NCI-H128 (cell line): ENCODE measurements around the gene ADAMTS14.
"Not testable (repeated sequence)": the region's sequence is repeated elsewhere in the genome, so short reads cannot be mapped to it uniquely, and the experiment has no call there.

Source experiments
- DNase-seq: peaks from one replicate; lab custom pipeline; 2025; ENCODE audit not compliant: unreplicated experiment; lab: John Stamatoyannopoulos, UW

The ADAMTS14 gene

GRCh38 chr10:70657041-70657440 is 15.3 kb upstream of the ADAMTS14 start:
- DNase-seq, result no peak

- no peak for DNase-seq
These were observed 13.6 kb upstream of the ADAMTS14 start for GRCh38 chr10:70658582-70659136.

DNA sequence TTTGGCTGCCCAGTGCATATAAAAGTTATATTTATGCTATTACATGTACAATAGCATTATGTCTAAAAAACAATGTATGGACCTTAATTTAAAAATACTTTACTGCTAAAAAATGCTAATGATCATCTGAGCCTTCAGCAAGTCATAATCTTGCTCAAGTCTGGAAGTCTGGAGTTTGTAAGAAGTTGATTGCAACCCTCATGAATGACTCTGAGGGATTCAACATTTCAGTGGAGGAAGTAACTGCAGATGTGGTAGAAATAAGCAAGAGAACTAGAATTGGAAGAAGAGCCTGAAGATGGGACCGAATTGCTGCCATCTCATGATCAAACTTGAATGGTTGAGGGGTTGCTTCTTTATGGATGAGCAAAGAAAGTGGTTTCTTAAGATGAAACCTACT is 13.0 kb upstream of the ADAMTS14 start:
- DNase-seq, result no peak

GRCh38 chr10:70660722-70661121 is 11.6 kb upstream of the ADAMTS14 start:
- no peak for DNase-seq

DNA sequence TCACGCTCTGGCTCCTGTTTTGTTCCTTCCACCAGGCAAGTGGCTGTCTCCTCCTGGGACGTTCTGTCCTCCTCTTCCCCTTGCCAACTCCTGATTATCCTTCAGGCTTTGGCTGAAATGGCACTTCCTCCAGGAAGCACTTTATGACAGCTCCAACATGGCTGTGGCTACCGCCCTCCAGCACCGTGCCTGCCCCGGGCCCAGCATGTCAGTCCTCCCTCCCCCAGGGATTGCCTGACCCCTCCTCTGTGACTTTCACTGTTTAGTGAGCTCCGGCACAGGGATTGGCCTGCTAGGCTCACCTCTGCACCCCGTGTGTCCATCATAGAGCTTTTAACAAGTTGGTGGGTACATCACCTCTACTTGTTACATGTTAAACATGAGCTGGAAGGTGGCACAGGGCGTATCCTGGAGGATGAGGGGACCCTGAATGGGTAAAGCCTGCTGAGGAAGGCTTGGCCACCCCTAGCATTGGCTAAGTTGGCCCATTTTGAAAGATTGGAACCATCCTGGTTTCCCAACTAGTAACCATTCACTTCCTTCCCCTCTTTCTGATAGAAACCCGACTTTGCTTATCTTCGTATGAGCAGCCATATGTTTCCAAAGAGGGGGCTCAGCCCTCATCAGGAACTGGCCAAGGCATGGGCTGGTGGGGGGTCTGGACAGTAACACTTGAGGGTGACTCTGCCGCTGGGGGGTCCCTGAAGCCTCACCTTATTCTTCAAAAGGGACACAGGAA is 10.5 kb upstream of the ADAMTS14 start:
- DNase-seq, result no peak

DNA sequence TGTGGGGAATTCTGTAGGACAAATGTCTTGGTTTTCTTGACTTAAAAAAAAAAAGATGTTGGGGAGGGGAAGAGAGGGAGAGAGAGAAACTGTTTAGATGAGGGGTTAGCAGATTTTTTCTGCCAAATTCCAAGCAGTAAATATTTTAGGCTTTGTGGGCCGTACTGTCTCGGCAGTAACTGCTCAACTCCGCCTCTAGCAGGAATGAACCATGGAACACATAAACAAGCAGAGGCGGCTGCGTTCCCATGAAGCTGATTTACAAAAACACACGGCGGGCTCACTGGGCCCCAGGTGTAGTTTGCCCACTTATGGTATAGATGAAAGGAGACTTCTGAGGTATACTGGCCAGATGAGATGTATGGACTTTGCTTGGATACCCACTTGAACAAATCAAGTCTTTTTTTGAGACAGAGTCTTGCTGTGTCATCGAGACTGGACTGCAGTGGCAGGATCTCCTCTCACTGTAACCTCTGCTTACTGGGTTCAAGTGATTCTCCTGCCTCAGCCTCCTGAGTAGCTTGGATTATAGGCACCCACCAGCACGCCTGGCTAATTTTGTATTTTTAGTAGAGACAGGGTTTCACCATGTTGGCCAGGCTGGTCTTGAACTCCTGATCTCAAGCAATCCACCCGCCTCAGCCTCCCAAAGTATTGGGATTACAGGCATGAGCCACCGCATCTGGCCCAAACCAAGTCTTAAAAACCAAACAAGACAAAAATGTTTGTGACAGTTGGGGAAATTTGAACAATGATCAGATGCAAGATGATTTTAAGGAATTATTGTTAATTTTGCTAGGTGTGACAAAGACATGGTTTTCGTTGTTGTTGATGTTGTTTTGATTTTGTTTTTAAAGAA is 9.7 kb upstream of the ADAMTS14 start:
- no peak for DNase-seq

- DNase-seq, result not testable (repeated sequence)
These were observed 8.6 kb upstream of the ADAMTS14 start for GRCh38 chr10:70663458-70664409.

DNA sequence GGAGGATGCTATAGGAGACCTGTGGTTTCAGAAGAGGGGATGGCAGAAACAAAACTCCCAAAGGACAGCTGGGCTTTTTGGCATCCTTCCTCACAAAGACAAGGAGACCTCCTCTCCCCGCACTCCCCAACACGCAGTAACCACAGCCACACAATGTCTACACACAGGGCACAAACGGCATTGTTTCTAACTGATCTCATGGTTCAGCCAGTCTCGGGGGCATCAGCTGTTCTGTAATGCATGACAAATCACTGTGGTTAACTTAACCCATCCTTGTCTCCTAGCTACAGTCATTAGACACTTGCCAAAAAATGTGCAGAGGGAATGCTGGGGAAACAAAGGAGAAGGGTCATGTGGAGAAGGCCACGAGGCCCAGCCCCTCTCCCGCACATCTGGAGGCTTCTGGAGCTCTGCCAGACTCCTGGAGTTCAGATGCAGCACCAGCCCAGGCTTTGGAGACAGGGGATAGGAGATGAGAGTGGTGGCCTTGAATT is 7.6 kb upstream of the ADAMTS14 start:
- DNase-seq, result no peak

DNA sequence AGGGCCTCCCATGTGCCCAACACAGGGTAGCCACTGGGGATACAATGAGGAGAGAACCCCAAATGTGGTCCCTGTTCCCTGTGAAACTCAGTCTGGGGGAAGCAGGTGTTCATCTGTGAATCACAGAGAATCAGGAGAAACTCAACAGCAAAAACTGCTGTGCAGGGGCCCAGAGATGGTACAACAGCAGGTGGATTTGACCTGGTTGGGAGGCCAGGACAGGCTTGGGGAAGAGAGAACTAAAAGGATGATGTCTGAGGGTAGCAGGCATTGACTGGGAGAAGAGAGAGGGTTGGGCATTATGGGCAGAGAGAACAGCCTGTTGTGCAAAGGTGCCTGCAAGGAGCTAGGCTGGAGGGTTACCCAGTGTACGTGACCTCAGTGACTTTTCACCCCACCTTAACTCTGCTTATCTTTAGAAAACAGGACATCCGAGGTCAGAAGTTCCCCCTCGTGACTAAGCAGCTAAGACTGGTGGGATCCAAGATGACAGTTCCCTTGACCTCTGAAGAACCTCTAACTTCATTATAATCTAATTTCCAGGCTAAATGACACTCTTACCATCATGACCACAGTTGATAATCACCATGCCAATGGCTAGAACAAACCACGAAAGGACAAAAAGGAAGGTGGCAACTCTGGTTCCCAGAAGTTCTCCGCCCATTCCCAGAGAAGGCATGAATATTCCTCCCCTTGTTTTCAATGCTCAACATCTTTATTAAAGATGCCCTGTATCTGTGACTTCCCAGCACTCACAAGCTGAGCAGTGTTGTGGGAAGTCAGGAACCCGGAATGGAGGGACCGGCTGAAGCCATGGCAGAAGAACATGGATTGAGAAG is 5.1 kb upstream of the ADAMTS14 start:
- DNase-seq, result no peak

DNA sequence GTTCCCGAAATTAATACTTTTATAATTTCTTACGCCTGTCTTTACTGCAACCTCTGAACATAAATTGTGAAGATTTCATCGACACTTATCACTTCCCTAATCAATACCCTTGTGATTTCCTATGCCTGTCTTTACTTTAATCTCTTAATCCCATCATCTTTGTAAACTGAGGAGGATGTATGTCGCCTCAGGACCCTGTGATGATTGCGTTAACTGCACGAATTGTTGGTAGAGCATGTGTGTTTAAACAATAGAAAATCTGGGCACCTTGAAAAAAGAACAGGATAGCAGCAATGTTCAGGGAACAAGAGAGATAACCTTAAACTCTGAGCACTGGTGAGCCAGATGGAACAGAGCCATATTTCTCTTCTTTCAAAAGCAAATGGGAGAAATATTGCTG is 4.5 kb upstream of the ADAMTS14 start:
- not testable (repeated sequence) for DNase-seq

DNA sequence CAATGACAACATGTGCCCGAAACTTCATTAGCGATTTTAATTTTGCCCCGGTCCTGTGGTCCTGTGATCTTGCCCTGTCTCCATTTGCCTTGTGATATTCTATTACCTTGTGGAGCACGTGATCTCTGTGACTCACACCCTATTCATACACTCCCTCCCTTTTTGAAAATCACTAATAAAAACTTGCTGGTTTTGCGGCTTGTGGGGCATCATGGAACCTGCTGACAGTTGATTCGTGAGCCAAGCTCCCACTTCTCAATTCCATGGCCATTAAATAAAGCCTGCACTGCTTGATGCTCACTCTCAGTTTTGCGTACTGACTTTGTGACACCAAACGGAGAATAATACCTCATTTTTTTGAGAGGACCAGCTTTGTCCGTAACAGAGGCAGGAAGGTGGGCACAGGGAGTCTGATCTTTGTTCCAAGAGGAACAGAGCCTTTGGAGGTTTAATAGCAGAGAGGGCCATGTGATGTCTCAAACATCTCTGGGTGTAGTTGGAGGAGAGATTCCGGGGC is 3.8 kb upstream of the ADAMTS14 start:
- no peak for DNase-seq

DNA sequence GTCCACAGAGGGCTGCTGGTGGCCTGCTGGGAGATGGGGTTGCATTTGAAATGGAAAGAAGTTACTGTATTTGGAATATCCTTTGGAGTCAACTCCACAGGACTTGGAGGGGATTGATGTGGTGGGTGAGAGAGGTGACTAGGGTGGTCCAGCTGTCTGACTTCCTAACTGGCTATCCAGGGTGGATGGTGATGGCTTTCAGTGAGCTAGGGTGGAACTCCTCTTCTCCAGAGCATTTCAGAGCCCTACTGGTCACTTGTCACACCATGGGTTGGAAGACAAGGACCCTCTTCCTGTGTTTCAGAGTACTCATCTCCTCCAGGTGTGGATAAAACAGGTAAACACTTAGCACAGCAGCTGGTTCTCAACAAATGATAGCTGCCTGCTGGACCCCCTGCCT is 3.3 kb upstream of the ADAMTS14 start:
- no peak for DNase-seq

DNA sequence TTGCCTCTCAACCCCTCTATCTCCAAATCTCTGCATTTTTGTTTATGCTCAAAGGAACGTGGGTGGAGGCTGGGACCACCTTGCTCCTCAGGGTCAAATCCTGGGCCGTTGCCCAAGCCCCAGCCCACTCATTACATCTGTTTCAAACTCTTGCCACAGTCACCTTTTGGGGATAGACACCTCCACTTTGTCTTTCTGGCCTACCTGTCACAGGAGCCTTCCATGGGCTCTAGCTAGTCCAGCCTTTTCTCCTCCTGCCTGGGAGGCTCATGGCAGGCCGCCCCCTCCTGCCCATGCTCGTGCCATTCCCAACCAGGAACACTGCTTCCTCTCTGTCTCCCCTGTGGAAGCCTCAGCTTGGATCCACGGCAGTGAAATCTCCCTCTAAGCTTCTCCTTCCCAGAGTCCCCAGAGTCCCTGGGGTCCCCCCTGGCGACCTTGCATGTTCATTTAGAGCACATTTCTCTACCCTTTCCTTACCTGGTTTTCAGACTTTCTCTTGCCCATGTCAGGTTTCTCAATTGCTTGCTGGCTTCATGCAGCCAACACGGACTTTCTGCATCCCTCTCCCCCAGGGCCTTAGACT is 2.5 kb upstream of the ADAMTS14 start:
- DNase-seq, result no peak

GRCh38 chr10:70671619-70672164 is 614 bp upstream of the ADAMTS14 start:
- no peak for DNase-seq

- no peak for DNase-seq
These were observed 980 bp downstream of the ADAMTS14 start for GRCh38 chr10:70673043-70673928.

GRCh38 chr10:70673929-70674559 is 1.7 kb downstream of the ADAMTS14 start:
- DNase-seq, result no peak
